SK-N-SH (cell line): ENCODE results near the gene PRKAB1. TPM values are rescaled to one million over a fixed set of nuclear protein-coding genes. Genes with fewer than 3 reads are reported as not detected.

Source experiments
- CTCF ChIA-PET: fragments of 300-600, 350-600 bp; formaldehyde crosslinking; extraction: SDS; loops from one replicate; lab custom pipeline; 2021; lab: Yijun Ruan, JAX
- POLR2A ChIA-PET: fragments of 350-600 bp; sonication (Branson Sonifier 250); formaldehyde crosslinking; extraction: SDS; loops from one replicate; lab custom pipeline; 2020; ENCODE audit warnings: antibody characterized with exemption, inconsistent platforms; lab: Yijun Ruan, JAX
- DNase-seq: peaks from one replicate; pipeline ENCODE4 v3.0.0; 2012
- H2AFZ ChIP-seq: fragments of 200-600 bp; sonication (generic); 2 replicates; pipeline ENCODE4 v1.8.1; 2016; ENCODE audit warnings: antibody characterized with exemption, mild to moderate bottlenecking, low read depth
- H3F3A ChIP-seq: fragments of 200-600 bp; sonication (generic); replicated peaks from 2 replicates; pipeline ENCODE3; 2016; ENCODE audit warnings: antibody characterized with exemption, mild to moderate bottlenecking; ENCODE audit not compliant: insufficient read depth
- H3K27ac ChIP-seq, 2 experiments: fragments of 200-500 bp in 1 of 2; fragments of 200-600 bp in 1 of 2; sonication (Bioruptor generic) in 1 of 2; sonication (generic), shearing (Covaris generic) in 1 of 2; 2 replicates each; pipeline versions ENCODE4 v1.5.1 to v1.6.1; 2014 to 2016; ENCODE audit warnings: low read depth in 2 of 2, inconsistent platforms in 1 of 2, low read length in 1 of 2, mild to moderate bottlenecking in 1 of 2, mixed read lengths in 1 of 2
- H3K27me3 ChIP-seq: fragments of 200-600 bp; sonication (generic), shearing (Covaris generic); 2 replicates; pipeline ENCODE4 v1.6.1; 2016; ENCODE audit warnings: mixed run types; ENCODE audit not compliant: insufficient read depth
- H3K36me3 ChIP-seq, 2 experiments: fragments of 200-500 bp in 1 of 2; fragments of 200-600 bp in 1 of 2; sonication (Bioruptor generic) in 1 of 2; sonication (generic) in 1 of 2; replicated peaks in 1 of 2; 2 replicates each; pipeline versions ENCODE3 to v1.5.1; 2014 to 2016; ENCODE audit warnings: low read length in 1 of 2, mild to moderate bottlenecking in 1 of 2; ENCODE audit not compliant: insufficient read depth in 2 of 2, control insufficient read depth in 1 of 2
- H3K4me1 ChIP-seq, 2 experiments: fragments of 200-500 bp in 1 of 2; fragments of 200-600 bp in 1 of 2; sonication (Bioruptor generic) in 1 of 2; sonication (generic), shearing (Covaris generic) in 1 of 2; 2 replicates each; pipeline versions ENCODE4 v1.5.1 to v1.6.1; 2014 to 2016; ENCODE audit warnings: low read depth in 1 of 2, low read length in 1 of 2, mixed run types in 1 of 2; ENCODE audit not compliant: insufficient read depth in 2 of 2, control insufficient read depth in 1 of 2
- H3K4me2 ChIP-seq: fragments of 200-600 bp; sonication (generic), shearing (Covaris generic); 2 replicates; pipeline ENCODE4 v1.6.1; 2017; ENCODE audit warnings: mixed run types
- H3K4me3 ChIP-seq, 2 experiments: fragments of 200-500 bp in 1 of 2; fragments of 200-600 bp in 1 of 2; sonication (Bioruptor generic) in 1 of 2; sonication (generic), shearing (Covaris generic) in 1 of 2; 2 replicates each; pipeline versions ENCODE4 v1.5.1 to v1.8.1; 2014 to 2016; ENCODE audit warnings: low read depth in 2 of 2, inconsistent platforms in 1 of 2, low read length in 1 of 2, mild to moderate bottlenecking in 1 of 2, mixed read lengths in 1 of 2, moderate library complexity in 1 of 2
- H3K79me2 ChIP-seq: fragments of 200-600 bp; sonication (generic); 2 replicates; pipeline ENCODE4 v1.8.1; 2017; ENCODE audit warnings: mild to moderate bottlenecking; ENCODE audit not compliant: insufficient read depth
- H3K9ac ChIP-seq: fragments of 200-600 bp; sonication (generic); 2 replicates; pipeline ENCODE4 v1.6.1; 2017; ENCODE audit warnings: mixed run types
- H3K9me2 ChIP-seq: fragments of 200-600 bp; sonication (generic); 2 replicates; pipeline ENCODE4 v1.6.1; 2017; ENCODE audit warnings: mixed run types
- H3K9me3 ChIP-seq: fragments of 200-600 bp; sonication (generic); 2 replicates; pipeline ENCODE4 v1.6.1; 2017; ENCODE audit warnings: mixed run types, mild to moderate bottlenecking, moderate library complexity
- H4K20me1 ChIP-seq: fragments of 200-600 bp; sonication (generic); 2 replicates; pipeline ENCODE4 v1.6.1; 2017; ENCODE audit warnings: mild to moderate bottlenecking, mixed run types; ENCODE audit not compliant: insufficient read depth
- CHD2 ChIP-seq: fragments of 150-350 bp; IDR thresholded peaks from 2 replicates; pipeline ENCODE4 v1.6.1; 2018; ENCODE audit warnings: low read length; ENCODE audit not compliant: partially characterized antibody
- ELF1 ChIP-seq: IDR thresholded peaks from 2 replicates; pipeline ENCODE4 v1.4.0; 2012
- EP300 ChIP-seq, 2 experiments: IDR thresholded peaks; 2 replicates each; pipeline versions ENCODE4 v1.4.0 to v1.6.1; 2012; ENCODE audit warnings: borderline replicate concordance in 1 of 2, low read depth in 1 of 2, low read length in 1 of 2
- EZH2phosphoT487 ChIP-seq: fragments of 200-600 bp; sonication (generic); IDR thresholded peaks from 2 replicates; pipeline ENCODE4 v1.6.1; 2017; ENCODE audit warnings: low read depth, mixed run types, mild to moderate bottlenecking, antibody characterized with exemption, moderate library complexity, borderline replicate concordance
- FOSL2 ChIP-seq: IDR thresholded peaks from 2 replicates; pipeline ENCODE4 v1.4.0; 2012; ENCODE audit warnings: low read depth, mild to moderate bottlenecking, moderate library complexity, borderline replicate concordance
- FOXJ3 ChIP-seq: sonication (generic); formaldehyde crosslinking; IDR thresholded peaks from 2 replicates; pipeline ENCODE4 v1.5.1; 2020; ENCODE audit warnings: mild to moderate bottlenecking, missing genetic modification reagents
- GABPA ChIP-seq: IDR thresholded peaks from 2 replicates; pipeline ENCODE4 v1.4.0; 2012; ENCODE audit warnings: low read depth, mild to moderate bottlenecking
- GATA2 ChIP-seq: sonication (generic); formaldehyde crosslinking; IDR thresholded peaks from 2 replicates; pipeline ENCODE4 v1.5.0; 2020; ENCODE audit warnings: mild to moderate bottlenecking, missing genetic modification reagents
- JUND ChIP-seq: IDR thresholded peaks from 2 replicates; pipeline ENCODE4 v1.4.0; 2012
- MAX ChIP-seq: IDR thresholded peaks from 2 replicates; pipeline ENCODE4 v1.4.0; 2012; ENCODE audit warnings: low read depth
- NFIC ChIP-seq: IDR thresholded peaks from 2 replicates; pipeline ENCODE4 v1.4.0; 2012; ENCODE audit warnings: borderline replicate concordance
- NRF1 ChIP-seq: IDR thresholded peaks from 2 replicates; pipeline ENCODE4 v1.6.1; 2012; ENCODE audit warnings: low read depth, mild to moderate bottlenecking, low read length
- POLR2AphosphoS5 ChIP-seq: IDR thresholded peaks from 2 replicates; pipeline ENCODE4 v1.6.1; 2012; ENCODE audit warnings: low read depth, low read length
- RCOR1 ChIP-seq: fragments of 150-350 bp; IDR thresholded peaks from 2 replicates; pipeline ENCODE4 v1.6.1; 2017; ENCODE audit warnings: antibody characterized with exemption, low read length
- REST ChIP-seq: IDR thresholded peaks from 2 replicates; pipeline ENCODE4 v1.6.1; 2012; ENCODE audit warnings: mild to moderate bottlenecking, low read depth, low read length, moderate library complexity
- SMC3 ChIP-seq: IDR thresholded peaks from 2 replicates; pipeline ENCODE4 v1.6.1; 2012; ENCODE audit warnings: low read depth, low read length, improper control_type of control experiment
- TAF1 ChIP-seq: IDR thresholded peaks from 2 replicates; pipeline ENCODE4 v1.6.1; 2012; ENCODE audit warnings: low read depth, mild to moderate bottlenecking, low read length, moderate library complexity, borderline replicate concordance
- TEAD4 ChIP-seq: IDR thresholded peaks from 2 replicates; pipeline ENCODE4 v1.4.0; 2012; ENCODE audit warnings: mild to moderate bottlenecking, borderline replicate concordance; ENCODE audit not compliant: insufficient read depth
- USF1 ChIP-seq: IDR thresholded peaks from 2 replicates; pipeline ENCODE4 v1.4.0; 2012; ENCODE audit warnings: low read depth, borderline replicate concordance
- USF2 ChIP-seq: fragments of 150-350 bp; IDR thresholded peaks from 2 replicates; pipeline ENCODE4 v1.6.1; 2017; ENCODE audit warnings: antibody characterized with exemption, low read length, low read depth, borderline replicate concordance
- ZBTB33 ChIP-seq: IDR thresholded peaks from 2 replicates; pipeline ENCODE4 v1.4.0; 2012; ENCODE audit warnings: low read depth, borderline replicate concordance
- WGBS: methylation state at CpG from one replicate; pipeline ENCODE4 v1.1.6; 2017; ENCODE audit warnings: low lambda C conversion rate; 5-methylcytosine and 5-hydroxymethylcytosine counted together
- polyA plus RNA-seq, 3 experiments: library from polyadenylated mRNA; depleted of rRNA; stranded (reverse); fragments of >200 nt; gene quantifications; 2 replicates each; pipeline ENCODE4 v1.2.3, GENCODE V29; 2012

PRKAB1 gene
- polyA plus RNA-seq, 1 of the 3 experiments (the other 2 are of a cell fraction), result 28.9 TPM

GRCh38 chr12:119693511-119693910 lies 25.6 kb downstream of the PRKAB1 start (continued):
- TF ChIP-seq NFIC, result no peak
- TF ChIP-seq TEAD4, result no peak
- TF ChIP-seq POLR2AphosphoS5, result no peak
- TF ChIP-seq SMC3, result no peak; the same call in 1 of the 2 replicates
- TF ChIP-seq MAX, result no peak
- TF ChIP-seq EP300 (IDR thresholded peaks at IDR 0.05; ENCODE audit: borderline replicate concordance in 1 of 2, low read depth in 1 of 2, low read length in 1 of 2), result no peak
- no peak for TF ChIP-seq FOXJ3 (CRISPR knock-in tag)
- no peak for TF ChIP-seq TAF1
- TF ChIP-seq RCOR1, result no peak
- TF ChIP-seq, all 33 proteins: peak for 0

GRCh38 chr12:119694111-119694510 lies 26.2 kb downstream of the PRKAB1 start:
- Histone ChIP-seq H3K4me3 (no peak overlapping the region), H3K4me1 (peaks cover 18 to 20% of the 10 kb centered on the region in 2 experiments), H4K20me1 (peaks cover 4% of the 10 kb centered on the region; the same call in 1 of the 2 replicates), H3K4me2 (0 out of 2 replicates have a peak overlapping the region, but pooled peaks have one; percentile 63), H2AFZ (no peak overlapping the region), H3K9me3 (no peaks in the 10 kb centered on the region), H3K36me3 (no peaks in the 10 kb centered on the region), H3K79me2 (no peaks in the 10 kb centered on the region), H3K27me3 (no peaks in the 10 kb centered on the region), H3F3A (peaks cover 20% of the 10 kb centered on the region), H3K9me2 (no peaks in the 10 kb centered on the region), H3K9ac (no peak overlapping the region), H3K27ac (peak overlapping the region; percentile 72 to 83; a peak in 2 of 4 replicates)
- TF ChIP-seq NRF1 (no peak), ZBTB33 (no peak), EP300 (IDR thresholded peaks at IDR 0.05; ENCODE audit: borderline replicate concordance in 1 of 2, low read depth in 1 of 2, low read length in 1 of 2) (no peak), REST (no peak), CHD2 (no peak), USF1 (no peak), RCOR1 (no peak), USF2 (no peak), TAF1 (no peak), JUND (no peak), EZH2phosphoT487 (no peak), FOSL2 (no peak), SMC3 (no peak), GABPA (no peak), GATA2 (no peak), ELF1 (no peak)
- 85% methylated on average over 6 of the region's 6 CpGs for WGBS
- no peak for DNase-seq
- ChIA-PET POLR2A (no interaction called here), CTCF (interaction anchor here (1.0 to 2.9 kb wide), 6 partner anchors 8 to 87 kb away, joined by 3 to 23 read pairs (median 9); partner anchors contain the start of gene PRKAB1)
